ENCODE results near the gene PAM16.
A peak's percentile ranks its signal among the peaks of the same experiment; 100 is the strongest.
"Not testable (repeated sequence)": the region's sequence is repeated elsewhere in the genome, so short reads cannot be mapped to it uniquely, and the experiment has no call there.

Gene PAM16

DNA sequence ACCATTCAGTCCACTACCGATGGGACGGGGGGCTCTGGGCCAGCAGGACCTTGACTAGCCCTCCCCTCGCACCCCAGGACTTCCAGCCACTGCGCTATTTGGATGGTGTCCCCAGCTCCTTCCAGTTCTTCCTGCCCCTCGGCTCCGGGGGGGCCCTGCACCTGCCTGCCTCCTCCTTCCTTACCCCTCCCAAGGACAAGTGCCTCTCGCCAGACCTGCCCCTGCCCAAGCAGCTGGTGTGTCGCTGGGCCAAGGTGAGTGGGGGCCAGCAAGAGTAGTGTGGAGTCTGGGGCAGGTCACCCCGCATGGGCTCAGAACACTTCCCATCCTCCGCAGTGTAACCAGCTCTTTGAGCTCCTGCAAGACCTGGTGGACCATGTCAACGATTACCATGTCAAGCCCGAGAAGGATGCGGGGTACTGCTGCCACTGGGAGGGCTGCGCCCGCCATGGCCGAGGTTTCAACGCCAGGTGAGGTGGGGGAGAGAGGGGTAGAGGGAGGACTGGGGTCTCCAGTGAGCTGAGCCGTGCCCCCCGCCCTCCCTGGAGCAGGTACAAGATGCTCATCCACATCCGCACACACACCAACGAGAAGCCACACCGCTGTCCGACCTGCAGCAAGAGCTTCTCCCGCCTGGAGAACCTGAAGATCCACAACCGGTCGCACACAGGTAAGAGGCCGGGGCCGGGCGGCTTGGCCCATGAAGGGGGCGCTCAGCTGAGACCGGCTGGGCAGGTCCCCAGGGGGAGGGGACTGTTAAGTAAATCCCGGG is 16.2 kb downstream of the PAM16 start:
- DNase-seq (ENCODE audit: low read depth in 2 of 2), result no peak

DNA sequence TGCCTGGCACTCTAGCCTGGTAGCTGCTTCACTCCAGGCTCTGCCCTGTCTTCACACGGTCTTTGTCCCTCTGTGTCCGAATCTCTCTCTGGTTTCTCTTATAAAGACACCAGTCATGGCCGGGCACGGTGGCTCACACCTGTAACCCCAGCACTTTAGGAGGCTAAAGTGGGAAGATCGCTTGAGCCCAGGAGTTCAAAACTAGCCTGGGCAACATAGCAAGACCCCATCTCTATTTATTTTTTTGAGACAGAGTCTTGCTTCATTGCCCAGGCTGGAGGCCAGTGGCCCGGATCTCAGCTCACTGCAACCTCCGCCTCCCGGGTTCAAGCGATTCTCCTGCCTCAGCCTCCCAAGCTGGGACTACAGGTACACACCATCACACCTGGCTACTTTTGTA is 17.4 kb downstream of the PAM16 start:
- DNase-seq (ENCODE audit: low read depth in 2 of 2), result not testable (repeated sequence)

GRCh38 chr16:4333308-4333638 is 17.8 kb downstream of the PAM16 start:
- DNase-seq (ENCODE audit: low read depth in 2 of 2), result no peak

GRCh38 chr16:4332623-4333307 is 18.4 kb downstream of the PAM16 start:
- no peak for DNase-seq (ENCODE audit: low read depth in 2 of 2)

DNA sequence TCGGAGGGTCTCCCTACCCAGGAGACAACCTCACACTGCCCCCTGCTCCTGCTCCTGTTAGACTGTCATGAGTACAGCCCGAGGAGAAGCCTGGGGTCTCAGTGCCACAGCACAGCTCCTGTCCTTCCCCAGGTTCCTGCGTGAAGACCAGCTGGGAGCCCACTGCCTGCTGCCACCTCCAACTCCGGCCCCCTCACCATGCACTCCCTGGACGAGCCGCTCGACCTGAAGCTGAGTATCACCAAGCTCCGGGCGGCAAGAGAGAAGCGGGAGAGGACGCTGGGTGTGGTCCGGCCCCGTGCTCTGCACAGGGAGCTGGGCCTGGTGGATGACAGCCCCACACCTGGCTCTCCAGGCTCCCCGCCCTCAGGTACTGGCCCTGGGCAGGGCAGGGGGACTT is 19.0 kb downstream of the PAM16 start:
- no peak for DNase-seq (ENCODE audit: low read depth in 2 of 2)

DNA sequence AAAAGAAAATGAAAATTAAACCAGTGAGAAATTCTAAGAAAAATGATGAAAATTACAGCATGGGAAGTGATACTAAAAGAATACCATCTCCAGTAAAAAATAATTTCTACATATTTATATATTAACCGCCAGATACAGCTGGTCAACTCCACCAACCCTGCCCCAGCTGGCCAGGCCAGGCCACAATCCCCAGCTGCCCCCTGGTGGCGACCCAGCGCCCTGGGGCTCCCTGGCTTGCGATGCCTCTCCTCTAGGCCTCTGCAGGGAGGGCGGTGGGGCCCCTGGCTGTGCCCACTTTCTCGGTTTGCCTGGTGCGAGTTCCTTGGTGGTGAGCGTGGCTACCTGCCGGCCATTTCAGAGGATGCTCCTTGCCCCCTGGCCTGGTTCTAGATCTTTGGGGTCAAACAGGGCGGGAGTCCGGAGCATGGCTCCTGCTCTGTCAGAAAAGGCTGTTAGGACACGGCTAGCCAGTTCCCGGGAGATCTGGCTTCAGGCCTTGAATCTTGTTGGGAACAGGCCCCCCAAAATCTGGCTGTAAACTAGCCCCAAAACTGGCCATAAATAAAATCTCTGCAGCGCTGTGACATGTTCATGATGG is 20.7 kb downstream of the PAM16 start:
- DNase-seq (ENCODE audit: low read depth in 2 of 2), result no peak

GRCh38 chr16:4328782-4329775 is 22.0 kb downstream of the PAM16 start:
- no peak for DNase-seq (ENCODE audit: low read depth in 2 of 2)

- peak in 1 of 2 experiments; percentile 51 for DNase-seq (ENCODE audit: low read depth in 2 of 2)
Measured at GRCh38 chr16:4328046-4328781, 22.9 kb downstream of the PAM16 start.

- no peak for DNase-seq (ENCODE audit: low read depth in 2 of 2)
Measured at GRCh38 chr16:4327386-4328045, 23.6 kb downstream of the PAM16 start.

DNA sequence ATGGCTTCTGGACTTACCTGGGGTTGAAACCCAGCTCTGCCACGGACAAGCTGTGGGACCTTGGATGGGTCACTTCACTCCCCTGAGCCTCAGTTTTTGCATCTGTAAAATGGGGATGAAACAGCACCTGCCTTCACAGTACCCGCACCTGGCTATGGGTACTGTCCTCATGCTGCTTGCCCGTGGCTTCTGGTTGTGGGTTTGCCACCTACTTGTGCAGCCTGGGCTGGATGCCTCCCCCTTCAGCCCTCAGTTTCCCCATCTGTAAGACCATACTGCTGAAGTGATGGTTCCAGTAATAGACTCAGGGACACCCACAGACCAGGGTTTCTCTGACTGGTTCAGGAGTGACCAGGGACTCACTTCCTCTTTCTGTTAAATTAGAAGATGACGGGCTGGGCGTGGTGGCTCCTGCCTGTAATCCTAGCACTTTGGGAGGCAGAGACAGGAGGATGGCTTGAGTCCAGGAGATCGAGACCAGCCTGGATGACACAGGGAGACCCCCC is 25.8 kb downstream of the PAM16 start:
- no peak for DNase-seq (ENCODE audit: low read depth in 2 of 2)

DNA sequence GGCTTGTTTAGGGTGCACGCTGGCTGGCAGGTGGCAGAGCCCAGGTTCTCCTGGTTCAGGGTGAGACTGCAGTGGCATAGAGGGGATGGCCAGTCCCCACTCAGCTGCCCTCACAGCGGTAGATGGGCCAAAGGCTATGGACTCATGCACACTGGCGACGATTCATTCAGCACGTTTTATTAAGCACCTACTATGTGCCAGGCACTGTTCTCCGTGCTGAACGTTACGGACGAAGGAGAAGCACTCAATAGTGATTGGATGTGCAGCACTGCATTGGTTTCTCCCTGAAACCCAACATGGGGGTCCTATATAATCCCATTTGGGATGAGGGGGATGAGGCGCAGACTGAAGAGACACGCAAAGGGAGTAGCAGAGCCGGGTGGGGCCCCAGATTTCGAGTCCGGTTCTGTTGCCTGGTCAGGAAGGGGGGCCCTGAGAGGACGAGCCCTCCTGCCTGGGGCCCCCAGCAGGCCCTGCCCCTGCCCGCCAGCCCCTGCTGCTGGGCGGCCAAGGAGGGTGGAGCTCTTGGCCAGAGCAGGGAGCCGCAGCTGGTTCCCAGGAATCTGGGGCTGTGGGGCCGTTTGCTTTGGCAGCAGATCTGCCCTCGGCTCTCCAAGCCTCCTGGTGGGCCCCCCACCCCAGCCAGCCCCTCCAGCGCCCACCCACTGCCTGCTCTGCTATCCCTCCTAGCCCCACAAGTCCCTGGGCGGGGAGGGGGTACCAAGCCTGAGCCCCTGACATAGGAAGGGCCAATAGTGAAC is 26.4 kb downstream of the PAM16 start:
- no peak for DNase-seq (ENCODE audit: low read depth in 2 of 2)

DNA sequence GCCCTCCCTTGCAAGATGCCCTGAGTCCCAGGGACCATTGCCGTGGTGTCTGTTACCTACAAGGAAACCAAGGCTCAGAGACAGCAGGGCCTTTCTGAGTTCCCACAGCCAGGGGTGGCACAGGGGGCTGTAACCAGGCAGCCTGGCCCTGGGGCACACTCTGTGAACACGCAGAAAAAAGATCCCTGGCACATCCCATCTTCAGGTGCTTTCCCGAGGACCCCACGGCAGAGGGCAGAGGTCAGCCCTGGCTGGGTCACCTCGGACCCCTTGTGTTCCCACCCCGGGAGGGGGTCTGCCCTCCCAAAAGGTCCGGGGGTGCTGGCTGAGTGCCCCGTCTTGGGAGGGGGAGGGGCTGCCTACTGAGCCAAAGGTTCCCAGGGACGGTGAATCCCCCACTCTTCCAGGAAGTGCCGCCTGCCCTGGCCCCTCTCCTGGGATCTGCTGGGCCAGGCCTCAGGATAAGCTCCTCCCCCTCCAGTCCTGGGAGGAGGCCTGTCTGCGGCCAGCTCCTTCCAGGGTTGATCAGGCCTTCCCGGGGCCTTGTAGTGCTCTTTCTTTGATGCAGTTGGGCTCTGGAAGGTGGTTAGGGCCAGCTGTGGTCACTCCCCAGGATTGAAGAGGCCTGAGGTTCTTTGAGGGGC is 27.2 kb downstream of the PAM16 start:
- no peak for DNase-seq (ENCODE audit: low read depth in 2 of 2)

DNA sequence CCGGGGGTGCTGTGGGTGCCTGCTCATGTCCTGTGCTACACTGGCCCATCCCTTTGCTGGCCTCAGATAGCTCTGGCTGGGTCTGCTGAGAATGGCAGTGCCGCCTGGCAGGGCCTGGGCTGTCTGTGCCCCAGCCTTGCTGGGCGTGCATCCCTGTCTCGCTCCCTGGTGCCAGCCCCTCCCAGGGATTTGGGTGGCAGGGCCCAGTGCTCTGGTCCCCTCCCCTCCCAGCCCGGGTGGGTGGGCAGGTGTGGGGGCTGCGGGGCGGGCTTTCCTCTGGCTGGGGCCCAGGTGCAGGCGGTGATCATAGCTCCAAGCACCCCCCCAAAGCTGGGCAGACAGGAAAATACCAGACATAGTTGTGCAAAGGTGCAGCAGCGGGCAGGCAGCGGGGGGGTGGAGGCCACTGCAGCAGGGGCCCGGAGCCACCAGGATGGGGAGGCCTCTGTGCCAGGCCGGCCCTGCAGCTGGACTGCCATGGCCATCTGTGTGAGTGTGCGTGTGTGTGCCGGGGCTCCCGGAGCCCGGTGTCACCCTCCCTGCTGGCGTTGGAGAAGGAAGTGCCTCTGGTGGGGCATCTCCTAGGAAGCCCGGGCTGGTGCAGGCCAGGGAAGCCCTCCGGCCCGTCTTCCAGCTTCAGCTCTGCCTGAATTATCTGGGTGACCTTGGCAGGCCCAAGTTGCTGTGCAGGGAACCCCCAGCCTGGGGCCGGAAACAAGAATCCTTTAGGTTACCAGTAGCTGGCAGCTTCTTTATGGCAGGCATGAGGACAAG is 27.9 kb downstream of the PAM16 start:
- no peak for DNase-seq (ENCODE audit: low read depth in 2 of 2)

- no peak for DNase-seq (ENCODE audit: low read depth in 2 of 2)
Measured at GRCh38 chr16:4322121-4323052, 28.7 kb downstream of the PAM16 start.

- no peak for DNase-seq (ENCODE audit: low read depth in 2 of 2)
Measured at GRCh38 chr16:4321286-4322120, 29.6 kb downstream of the PAM16 start.

- no peak for DNase-seq (ENCODE audit: low read depth in 2 of 2)
Measured at GRCh38 chr16:4320571-4321137, 30.5 kb downstream of the PAM16 start.

All from fibroblast of skin of left quadriceps (primary cell).